ENCODE results near the gene DAP3. TPM values are rescaled to one million over a fixed set of nuclear protein-coding genes. Genes with fewer than 3 reads are reported as not detected.

DAP3 gene
- polyA plus RNA-seq, 2 of the 4 experiments (the other 2 are of a cell fraction) = 96.3 to 171 TPM

DNA sequence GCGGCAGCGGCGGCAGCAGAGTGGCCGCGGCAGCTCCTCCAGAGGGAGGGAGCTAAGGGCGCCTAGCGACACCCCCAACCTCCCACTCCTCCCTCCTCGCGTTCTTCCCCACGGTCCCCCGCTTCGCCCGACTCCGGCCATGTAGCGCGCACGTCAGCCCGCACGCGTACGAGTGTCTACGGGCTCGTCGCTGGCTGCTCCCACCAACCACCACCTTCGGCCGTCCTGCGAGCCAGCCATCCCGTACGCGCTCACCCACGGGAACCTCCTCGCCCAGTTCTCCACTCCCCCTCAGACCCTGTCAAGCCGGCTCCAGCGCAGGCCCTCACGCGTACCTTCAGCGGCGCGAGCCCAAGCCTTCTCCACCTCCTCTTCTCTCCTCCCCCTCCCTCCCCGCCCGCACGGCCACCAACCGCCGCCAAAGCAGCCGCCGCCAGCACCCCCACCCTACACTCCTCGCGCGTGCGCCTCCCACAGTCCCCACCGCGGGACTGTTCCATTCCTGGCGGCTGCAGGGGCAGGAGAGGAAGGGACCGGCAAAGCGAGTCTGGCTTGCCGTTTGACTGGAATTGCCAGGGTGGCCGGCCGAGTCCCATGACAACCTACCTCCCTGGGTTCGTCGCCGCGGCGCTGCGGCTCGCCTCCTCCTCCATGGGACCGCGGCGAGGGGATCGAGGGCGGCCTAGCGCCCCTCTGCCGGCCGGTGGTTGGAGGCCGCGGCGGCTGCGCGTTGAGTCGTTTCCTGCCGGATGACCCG, 389 bp upstream of the DAP3 start, which contains the start of gene YY1AP1:
TSS of gene YY1AP1 (minus strand) at position 451 of the 757 bp plus-strand sequence. CDS start 8,338 bp downstream, outside the sequence.
- peak; percentile 90 to 91 for DNase-seq (ENCODE audit: low read depth in 1 of 2, low spot score in 1 of 2)
- Histone ChIP-seq H3K4me2 (peak within 1 kb of the TSS; percentile 82), H3K9me3 (no peaks in the 10 kb centered on the region), H3K4me3 (peak within 1 kb of the TSS; percentile 74), H3K27ac (peak within 1 kb of the TSS; percentile 93 to 100), H3K4me1 (peaks cover 20% of the 10 kb centered on the region; the same call in 2 of the 3 replicates)
- ChIA-PET POLR2A (no interaction called here), CTCF (no interaction called here)
- FAIRE-seq = no peak
- under 1% methylated on average over 54 of the region's 81 CpGs for WGBS (ENCODE audit: missing lambda C conversion rate)
- TF ChIP-seq POLR2A (IDR thresholded peaks at IDR 0.05; ENCODE audit: low read length) (peak; percentile 43), NFE2L2 (conservative IDR thresholded peaks at IDR 0.05; ENCODE audit: low read length) (no peak), KDM5A (IDR thresholded peaks at IDR 0.05) (no peak), ESRRA (IDR thresholded peaks at IDR 0.05; ENCODE audit: borderline replicate concordance, low read length) (no peak), JUN (IDR thresholded peaks at IDR 0.05) (peak; percentile 49 to 82; a peak in 4 of 5 replicates), BHLHE40 (IDR thresholded peaks at IDR 0.05; ENCODE audit: low read depth, low read length) (peak; percentile 84), GATA3 (IDR thresholded peaks at IDR 0.05; ENCODE audit: borderline replicate concordance) (peak; percentile 84)
- TF ChIP-seq, protein P1, sequence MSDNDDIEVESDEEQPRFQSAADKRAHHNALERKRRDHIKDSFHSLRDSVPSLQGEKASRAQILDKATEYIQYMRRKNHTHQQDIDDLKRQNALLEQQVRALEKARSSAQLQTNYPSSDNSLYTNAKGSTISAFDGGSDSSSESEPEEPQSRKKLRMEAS (IDR thresholded peaks at IDR 0.05) = peak; percentile 14; the same call in 1 of the 2 replicates
- TF ChIP-seq, protein P2, sequence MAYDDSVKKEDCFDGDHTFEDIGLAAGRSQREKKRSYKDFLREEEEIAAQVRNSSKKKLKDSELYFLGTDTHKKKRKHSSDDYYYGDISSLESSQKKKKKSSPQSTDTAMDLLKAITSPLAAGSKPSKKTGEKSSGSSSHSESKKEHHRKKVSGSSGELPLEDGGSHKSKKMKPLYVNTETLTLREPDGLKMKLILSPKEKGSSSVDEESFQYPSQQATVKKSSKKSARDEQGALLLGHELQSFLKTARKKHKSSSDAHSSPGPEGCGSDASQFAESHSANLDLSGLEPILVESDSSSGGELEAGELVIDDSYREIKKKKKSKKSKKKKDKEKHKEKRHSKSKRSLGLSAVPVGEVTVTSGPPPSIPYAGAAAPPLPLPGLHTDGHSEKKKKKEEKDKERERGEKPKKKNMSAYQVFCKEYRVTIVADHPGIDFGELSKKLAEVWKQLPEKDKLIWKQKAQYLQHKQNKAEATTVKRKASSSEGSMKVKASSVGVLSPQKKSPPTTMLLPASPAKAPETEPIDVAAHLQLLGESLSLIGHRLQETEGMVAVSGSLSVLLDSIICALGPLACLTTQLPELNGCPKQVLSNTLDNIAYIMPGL (CRISPR knock-in tag; IDR thresholded peaks at IDR 0.05; ENCODE audit: borderline replicate concordance) = peak; percentile 88; the same call in 1 of the 2 replicates
- ATAC-seq = peak; percentile 91 to 93

DNA sequence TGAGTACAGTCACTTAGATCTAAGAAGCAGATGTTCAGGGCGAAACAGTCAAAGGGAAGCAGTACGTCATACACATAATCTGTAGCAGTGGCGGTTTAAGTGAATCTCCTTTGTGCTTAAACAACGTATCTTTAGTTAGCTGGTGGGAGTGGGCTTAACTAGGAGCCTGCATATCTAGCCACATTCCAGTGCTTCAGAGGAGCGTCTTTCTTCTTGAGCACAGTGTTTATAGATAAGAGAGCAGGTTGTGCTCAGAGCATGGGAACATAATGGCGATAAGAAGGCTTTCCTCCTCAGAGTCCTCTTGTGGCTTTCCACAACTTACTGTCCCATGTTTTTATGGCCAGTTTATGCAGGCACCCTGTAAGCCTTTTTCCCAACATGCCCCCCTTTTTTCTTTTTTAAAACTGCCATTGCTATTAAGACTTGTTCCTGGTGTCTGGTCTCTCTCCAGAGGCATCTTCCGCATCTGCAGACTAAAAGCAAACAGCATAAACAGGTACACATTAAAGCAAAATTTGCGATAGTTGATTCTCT, 3.2 kb downstream of the DAP3 start:
- no peak for TF ChIP-seq HOXB5 (CRISPR knock-in tag; IDR thresholded peaks at IDR 0.05)
- no peak for TF ChIP-seq POLR2AphosphoS2 (conservative IDR thresholded peaks at IDR 0.05; ENCODE audit: low read length)
- TF ChIP-seq POLR2A (IDR thresholded peaks at IDR 0.05; ENCODE audit: low read length) = no peak
- no peak for TF ChIP-seq FOSB (CRISPR knock-in tag; IDR thresholded peaks at IDR 0.05)
- TF ChIP-seq MAFK (IDR thresholded peaks at IDR 0.05; ENCODE audit: partially characterized antibody) = no peak
- no peak for TF ChIP-seq CHD2 (IDR thresholded peaks at IDR 0.05; ENCODE audit: low read length, partially characterized antibody)
- no peak for TF ChIP-seq NFE2L2 (conservative IDR thresholded peaks at IDR 0.05; ENCODE audit: low read length)
- TF ChIP-seq FOXS1 (CRISPR knock-in tag; IDR thresholded peaks at IDR 0.05) = no peak
- no peak for TF ChIP-seq FOSL2 (IDR thresholded peaks at IDR 0.05)
- TF ChIP-seq FOSL2 (CRISPR knock-in tag; IDR thresholded peaks at IDR 0.05) = no peak
- TF ChIP-seq, protein P3, sequence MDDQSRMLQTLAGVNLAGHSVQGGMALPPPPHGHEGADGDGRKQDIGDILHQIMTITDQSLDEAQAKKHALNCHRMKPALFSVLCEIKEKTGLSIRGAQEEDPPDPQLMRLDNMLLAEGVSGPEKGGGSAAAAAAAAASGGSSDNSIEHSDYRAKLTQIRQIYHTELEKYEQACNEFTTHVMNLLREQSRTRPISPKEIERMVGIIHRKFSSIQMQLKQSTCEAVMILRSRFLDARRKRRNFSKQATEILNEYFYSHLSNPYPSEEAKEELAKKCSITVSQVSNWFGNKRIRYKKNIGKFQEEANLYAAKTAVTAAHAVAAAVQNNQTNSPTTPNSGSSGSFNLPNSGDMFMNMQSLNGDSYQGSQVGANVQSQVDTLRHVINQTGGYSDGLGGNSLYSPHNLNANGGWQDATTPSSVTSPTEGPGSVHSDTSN (IDR thresholded peaks at IDR 0.05) = no peak
- no peak for TF ChIP-seq RNF2 (IDR thresholded peaks at IDR 0.05; ENCODE audit: borderline replicate concordance, low read depth)
- no peak for TF ChIP-seq NPAS2 (CRISPR knock-in tag; IDR thresholded peaks at IDR 0.05; ENCODE audit: borderline replicate concordance)
- TF ChIP-seq, protein P1 (IDR thresholded peaks at IDR 0.05) = no peak
- TF ChIP-seq, protein P2 (CRISPR knock-in tag; IDR thresholded peaks at IDR 0.05; ENCODE audit: borderline replicate concordance) = no peak
- no peak for TF ChIP-seq EHF (CRISPR knock-in tag; IDR thresholded peaks at IDR 0.05)
- 95% methylated on average over 8 of the region's 8 CpGs for WGBS (ENCODE audit: missing lambda C conversion rate)
- Histone ChIP-seq H3K4me3 (no peak overlapping the region), H3K4me2 (no peak overlapping the region), H3K9me3 (no peaks in the 10 kb centered on the region), H3K27ac (no peak overlapping the region), H3K4me1 (peaks cover 16% of the 10 kb centered on the region; the same call in 2 of the 3 replicates)
- no peak for DNase-seq (ENCODE audit: low read depth in 1 of 2, low spot score in 1 of 2)
- POLR2A ChIA-PET = no interaction called here
- no peak for ATAC-seq
- FAIRE-seq = no peak
- CTCF ChIA-PET = interaction anchor here (0.6 to 1.4 kb wide), 2 partner anchors 310 to 441 kb away, joined by 3 to 4 read pairs; no protein-coding TSS in a partner anchor
